AG10803 (cell line): ENCODE measurements around the gene SHOX.
A peak's percentile ranks its signal among the peaks of the same experiment; 100 is the strongest.
"Not testable (repeated sequence)": the region's sequence is repeated elsewhere in the genome, so short reads cannot be mapped to it uniquely, and the experiment has no call there.

Experiments
- DNase-seq: peaks from one replicate; pipeline ENCODE4 v3.0.0; 2010; ENCODE audit warnings: low read depth
- H3K4me3 ChIP-seq: 2 replicates; pipeline ENCODE4 v1.5.1; 2011; ENCODE audit warnings: mild to moderate bottlenecking, low read length, control low read depth
- CTCF ChIP-seq: conservative IDR thresholded peaks from 2 replicates; pipeline ENCODE4 v1.5.1; 2011; ENCODE audit warnings: mild to moderate bottlenecking, low read length, control low read depth, inconsistent platforms

Gene SHOX

GRCh38 chrX:630612-631496 lies at the start of gene SHOX:
Gene SHOX (plus strand): TSS chrX:630791. CDS start chrX:630898, 107 bp downstream.
- peak; percentile 62 for DNase-seq
- TF ChIP-seq CTCF = no peak
- peak within 1 kb of the TSS; percentile 45 for H3K4me3 ChIP-seq

- no peak overlapping the region for H3K4me3 ChIP-seq
- TF ChIP-seq CTCF = no peak
These were observed 49.5 kb upstream of the SHOX start for GRCh38 chrX:581066-581465.

GRCh38 chrX:581720-582298 lies 48.8 kb upstream of the SHOX start:
- DNase-seq = no peak
- TF ChIP-seq CTCF = no peak
- no peak overlapping the region for H3K4me3 ChIP-seq

More at GRCh38 chrX:581066-581465, 49.5 kb upstream of the SHOX start:
- DNase-seq = no peak

- no peak for DNase-seq
- no peak for TF ChIP-seq CTCF
These were observed 46.0 kb upstream of the SHOX start for GRCh38 chrX:584572-584971.

GRCh38 chrX:585115-585808 lies 45.3 kb upstream of the SHOX start:
- DNase-seq = no peak
- no peak overlapping the region for H3K4me3 ChIP-seq
- TF ChIP-seq CTCF = no peak

More at GRCh38 chrX:584572-584971, 46.0 kb upstream of the SHOX start:
- no peak overlapping the region for H3K4me3 ChIP-seq

GRCh38 chrX:586351-586750 lies 44.2 kb upstream of the SHOX start:
- H3K4me3 ChIP-seq = no peak overlapping the region
- DNase-seq = peak; percentile 15
- no peak for TF ChIP-seq CTCF

GRCh38 chrX:589261-589660 lies 41.3 kb upstream of the SHOX start:
- DNase-seq, H3K4me3 ChIP-seq: not testable (repeated sequence)
